Right kidney (tissue), 1 donor: ENCODE results near the gene RELL1.

Experiments
- DNase-seq: peaks from one replicate; pipeline ENCODE4 v3.0.0-alpha.2; 2016

The RELL1 gene

DNA sequence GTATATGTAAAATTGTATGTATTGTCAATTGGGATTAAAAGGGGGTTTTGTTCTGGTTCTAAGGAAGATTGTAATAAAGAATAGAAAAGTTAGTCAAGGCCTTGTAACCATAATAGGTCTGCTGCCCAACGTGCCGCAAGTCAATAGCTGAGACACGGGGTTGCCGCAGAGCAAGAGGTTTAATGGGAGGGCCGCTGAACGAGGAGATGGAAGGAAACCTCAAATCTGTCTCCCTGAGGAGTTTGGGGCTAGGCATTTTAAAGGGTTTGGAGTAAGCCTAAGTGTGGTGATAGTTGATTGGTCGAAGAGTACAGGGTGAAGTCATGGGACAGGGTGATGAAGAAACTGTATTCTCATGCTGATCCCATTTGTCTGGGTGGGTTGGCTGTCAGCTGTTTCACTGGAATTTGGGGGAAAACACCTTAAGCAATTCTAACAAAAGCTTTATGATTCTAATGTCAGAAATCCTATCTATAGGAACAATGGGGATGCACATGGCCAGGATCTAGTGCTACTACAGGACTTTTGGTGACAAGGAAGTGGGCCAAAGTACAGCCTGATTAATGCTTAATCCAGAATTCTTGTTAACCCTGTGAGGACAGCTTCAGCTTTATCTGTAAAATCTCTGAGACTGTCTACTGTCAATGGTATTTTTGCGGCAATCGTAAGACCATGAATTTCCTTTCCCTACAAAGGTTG lies 86.9 kb downstream of the RELL1 start:
- no peak for DNase-seq

DNA sequence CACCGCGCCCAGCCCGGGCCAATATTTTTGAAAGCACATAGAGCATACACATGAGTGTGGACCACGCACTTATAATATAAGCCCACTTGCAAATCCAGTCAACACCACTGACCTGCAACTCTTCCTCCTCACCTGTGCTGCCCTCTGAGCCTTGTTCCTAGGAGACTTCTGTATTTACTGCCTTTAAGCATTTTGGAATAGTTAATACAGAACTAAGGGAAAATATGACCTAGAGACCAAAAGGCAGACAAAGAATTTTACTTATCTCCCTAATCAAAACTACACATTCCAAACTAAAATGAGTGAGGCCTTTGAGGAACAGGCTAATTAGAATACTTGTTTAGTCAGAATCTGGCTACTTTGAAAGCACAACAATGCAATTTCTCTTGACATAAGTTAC lies 89.1 kb downstream of the RELL1 start:
- no peak for DNase-seq

DNA sequence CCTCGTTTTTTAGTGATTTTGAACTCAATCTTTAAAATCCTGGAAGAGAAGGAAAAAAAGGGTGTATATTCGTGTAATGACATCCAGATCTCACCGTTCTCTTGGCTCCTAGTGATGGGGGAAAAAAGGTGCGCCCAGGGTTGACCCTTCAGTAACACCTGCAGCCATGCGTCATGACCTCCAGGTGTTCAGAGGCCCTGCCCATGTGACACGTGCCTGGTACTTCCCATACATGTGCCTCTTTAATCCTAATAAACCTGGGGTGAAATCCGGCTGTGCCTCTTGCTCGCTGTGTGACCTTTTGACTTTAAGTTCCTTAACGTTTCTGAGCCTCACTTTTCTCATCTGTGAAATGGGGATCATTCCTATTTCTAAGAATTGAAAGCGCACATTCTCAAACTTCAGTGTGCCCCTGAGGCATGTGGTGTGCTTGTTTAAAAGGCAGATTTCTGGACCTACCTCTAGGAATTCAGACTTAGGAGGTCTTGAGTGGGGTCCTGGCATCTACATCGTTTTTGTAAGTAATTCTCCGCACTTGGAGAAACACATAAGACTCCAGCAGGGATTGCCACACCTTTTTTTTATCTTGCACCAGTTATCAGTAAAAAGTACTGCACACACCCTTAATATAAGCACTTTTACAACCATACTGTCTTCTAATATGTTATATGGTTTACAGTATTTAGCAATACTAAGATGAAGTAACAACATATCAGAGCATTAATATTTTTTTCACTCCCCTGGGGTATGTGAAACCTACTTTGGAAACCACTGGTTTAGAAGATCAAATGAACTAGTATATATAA lies 90.1 kb downstream of the RELL1 start:
- DNase-seq, result no peak

DNA sequence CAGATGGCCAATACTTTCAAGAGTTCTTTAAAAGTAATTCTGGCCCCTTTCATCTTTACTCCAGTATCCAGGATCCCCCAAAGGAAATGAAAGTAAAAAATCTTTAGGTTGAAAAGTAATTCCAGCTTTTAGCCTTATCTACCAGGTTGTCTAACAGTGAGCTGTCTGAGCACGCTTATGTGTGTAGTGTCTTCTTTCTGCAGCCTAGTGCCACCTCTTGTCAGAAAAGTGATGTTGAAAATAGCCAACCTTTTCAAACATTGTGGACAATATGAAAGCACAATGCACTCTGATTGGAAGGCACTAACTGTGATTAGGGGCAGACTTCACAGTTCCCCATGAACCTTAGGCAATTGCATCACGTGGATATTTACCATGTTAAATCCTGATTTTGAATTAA lies 92.1 kb downstream of the RELL1 start:
- no peak for DNase-seq

DNA sequence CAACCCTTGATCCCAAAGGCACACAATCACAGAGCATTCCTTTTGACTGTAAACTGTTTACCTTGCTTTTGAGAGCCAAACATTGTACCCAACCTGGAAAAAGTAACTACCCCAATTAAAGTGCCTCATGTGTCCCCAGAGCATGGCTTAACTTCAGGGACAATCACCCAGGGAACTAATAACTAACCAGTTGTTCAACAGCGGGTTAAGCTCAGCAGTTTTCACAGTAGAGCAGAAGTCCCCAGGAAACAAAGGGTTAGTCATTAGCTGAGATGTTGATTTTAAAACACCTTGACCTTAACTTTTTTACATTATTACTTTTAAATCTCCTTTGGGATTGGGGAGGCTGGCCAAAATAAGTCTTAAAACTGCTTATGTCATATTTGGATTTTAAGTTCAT lies 94.8 kb downstream of the RELL1 start:
- DNase-seq, result no peak

DNA sequence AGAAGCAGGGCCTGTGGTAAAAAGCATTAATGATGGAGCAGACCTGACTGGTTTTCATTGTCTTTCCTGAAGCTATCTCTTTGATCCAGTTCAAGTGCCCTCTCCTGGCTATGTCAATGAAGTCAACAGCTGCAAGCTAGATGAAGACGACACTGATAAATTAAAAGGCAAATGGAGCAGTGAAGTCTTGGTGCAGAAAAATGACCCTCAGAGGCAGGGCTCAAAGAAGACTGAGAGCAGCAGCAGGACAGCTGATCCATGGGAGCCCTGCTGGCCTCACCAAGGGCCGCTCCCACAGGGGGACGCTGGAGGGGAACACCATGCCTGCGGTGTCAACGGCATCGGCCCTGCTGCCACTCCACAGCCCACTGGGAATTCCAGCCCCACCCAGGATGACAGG lies 96.2 kb downstream of the RELL1 start:
- no peak for DNase-seq

DNA sequence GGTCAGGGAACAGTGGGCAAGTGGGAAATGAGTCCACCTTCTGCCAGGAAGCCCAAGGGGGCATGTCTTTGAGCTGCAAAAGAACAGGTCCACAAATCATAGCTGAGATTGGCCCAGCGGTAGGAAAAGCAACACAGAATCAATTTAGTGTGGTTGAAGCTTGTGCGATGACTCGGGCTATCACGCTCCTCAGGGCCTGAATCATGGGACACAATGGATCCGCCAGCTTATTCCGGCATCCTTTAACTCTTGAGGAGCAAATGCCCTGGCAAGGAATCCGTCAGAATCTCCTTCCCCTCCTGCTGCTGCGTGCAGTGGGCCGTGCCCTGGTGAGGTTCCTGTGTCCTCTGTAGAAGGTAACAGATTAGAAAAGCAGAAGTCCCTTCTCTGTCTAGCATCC lies 98.0 kb downstream of the RELL1 start:
- DNase-seq, result no peak

DNA sequence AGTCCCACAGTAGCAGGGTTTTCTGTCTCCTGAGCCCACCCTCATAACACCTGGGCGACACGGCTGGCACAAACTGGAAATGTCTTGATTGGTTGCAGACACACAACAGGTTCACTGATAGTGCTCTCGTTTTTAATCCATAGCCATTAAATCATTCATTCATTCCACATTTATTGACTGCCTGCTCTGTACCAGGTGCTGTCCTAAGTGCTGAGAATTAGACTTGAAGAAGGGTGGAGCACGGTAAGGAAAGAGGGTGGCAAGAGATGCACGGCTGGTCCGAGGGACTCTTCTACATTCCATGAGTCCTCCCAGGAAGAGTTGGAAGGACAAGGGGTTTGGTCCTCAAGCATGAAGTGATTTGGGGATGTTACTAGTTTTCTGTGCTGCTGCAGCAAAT lies 100.0 kb downstream of the RELL1 start:
- no peak for DNase-seq

DNA sequence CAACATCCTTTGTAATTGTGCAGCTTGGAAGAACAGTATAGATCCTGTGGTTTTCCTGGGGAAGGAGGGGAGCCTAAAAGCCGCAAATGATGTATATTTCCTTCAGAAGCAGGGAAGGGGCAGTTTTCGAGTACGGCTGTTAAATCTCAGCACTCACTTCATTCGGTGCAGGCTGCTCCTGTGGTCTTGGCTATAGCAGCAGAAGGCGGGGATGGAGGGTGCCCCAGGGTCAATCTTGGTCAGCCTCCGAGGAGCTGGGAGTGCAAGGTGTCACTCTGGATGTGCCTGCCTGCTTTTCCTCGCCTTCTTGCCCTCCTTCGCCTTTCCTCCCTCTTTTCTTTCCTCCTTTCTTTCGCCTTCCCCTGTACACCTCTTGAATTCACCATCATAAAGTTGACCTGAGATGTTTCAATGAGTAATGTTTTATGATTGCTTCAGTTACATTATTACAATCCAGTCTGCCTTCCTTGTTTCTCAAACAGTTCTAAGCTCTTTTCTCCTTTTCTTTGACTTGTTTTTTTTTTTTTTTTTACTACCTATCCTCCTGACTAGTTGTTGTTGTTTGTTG lies 101.6 kb downstream of the RELL1 start:
- no peak for DNase-seq

DNA sequence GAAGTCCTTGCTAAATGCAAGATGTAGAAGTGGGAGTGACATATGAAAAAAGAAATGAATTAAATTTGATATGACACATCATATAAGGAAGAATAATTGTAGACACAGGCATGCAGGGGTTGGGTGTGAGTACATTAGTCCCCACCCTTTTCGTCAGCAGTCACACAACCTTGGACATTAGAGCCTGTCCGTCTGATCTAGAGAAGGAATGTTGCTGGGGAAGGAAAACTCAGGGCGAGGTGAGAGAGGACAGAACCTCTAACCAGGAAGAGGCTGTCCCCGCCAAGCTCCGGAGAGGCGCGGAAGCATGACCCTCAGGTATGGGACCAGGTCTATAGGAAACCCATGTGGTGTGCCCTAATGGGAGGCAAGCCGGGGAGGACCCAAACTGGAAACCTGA lies 102.1 kb downstream of the RELL1 start:
- no peak for DNase-seq

DNA sequence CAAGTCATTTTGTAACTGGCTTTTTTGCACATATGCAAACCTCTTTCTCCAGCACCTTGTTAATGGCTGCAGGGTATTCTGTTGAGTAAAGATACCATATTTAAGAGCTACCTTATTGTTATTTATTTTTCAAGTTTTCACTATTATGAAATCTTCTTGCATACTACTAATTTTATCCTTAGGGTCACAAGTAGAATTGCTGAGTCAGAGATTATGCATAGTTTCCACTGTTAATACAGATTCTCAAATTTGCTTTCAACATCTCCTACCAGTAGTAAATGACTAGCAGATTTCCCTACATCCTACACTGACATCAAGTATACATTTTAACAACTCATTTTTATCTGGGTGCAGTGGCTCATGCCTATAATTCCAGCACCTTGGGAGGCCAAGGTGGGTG lies 112.6 kb downstream of the RELL1 start:
- no peak for DNase-seq

DNA sequence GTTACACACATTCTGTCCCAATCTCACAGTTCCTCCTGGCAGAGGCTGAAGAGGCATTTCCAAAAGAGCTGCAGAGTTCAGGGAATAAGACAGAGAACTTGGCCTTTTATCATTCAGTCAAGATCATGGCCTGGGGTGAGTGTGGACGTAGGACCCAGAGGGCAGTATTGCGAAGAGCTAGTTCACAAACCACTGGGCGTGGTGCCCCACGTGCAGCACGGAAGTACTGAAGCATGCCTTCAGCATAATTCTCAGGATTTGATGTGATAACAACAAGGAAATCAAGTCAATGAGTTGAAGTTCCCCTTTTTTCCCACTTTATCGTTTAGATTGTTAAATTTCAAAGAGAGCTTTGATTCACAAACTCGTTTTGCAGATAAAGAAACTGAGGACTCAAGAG lies 117.7 kb downstream of the RELL1 start:
- DNase-seq, result no peak

DNA sequence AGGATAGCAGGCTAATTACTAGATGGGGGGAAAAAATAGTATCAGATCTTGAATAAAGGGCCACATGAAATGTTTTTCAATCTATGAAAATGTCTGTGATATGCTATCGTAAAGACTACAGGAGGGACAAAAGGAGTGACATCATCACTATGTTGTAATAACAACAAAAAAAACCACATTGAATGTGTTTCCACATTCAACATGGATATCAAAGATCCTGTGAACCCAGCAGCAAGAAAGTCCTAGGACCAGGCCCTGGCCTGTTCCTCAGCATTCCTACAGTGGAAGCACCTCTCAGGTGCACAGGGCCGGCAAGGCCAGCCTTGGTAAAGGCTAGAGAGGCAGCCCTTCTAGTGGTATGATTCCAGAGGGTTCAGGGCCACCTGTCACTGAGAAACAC lies 118.3 kb downstream of the RELL1 start:
- DNase-seq, result no peak

DNA sequence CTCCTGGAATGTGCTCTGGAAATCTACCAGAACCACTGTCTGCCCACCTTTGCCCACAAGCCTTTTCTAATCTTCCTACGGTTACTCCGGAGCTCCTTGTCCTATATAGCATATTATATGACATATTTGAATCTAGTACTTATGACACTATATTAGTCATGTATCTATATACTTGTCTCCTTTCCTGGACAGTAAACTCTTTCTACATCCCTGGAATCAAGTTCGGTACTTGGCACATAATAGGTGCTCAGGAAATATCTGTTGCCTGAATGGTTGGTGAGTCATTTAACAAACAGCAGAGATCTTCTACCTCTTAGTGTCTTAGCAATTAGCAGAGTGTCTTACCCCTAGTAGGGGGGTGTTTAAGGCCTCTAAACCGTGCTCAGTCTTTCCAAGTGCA lies 123.6 kb downstream of the RELL1 start:
- DNase-seq, result no peak

DNA sequence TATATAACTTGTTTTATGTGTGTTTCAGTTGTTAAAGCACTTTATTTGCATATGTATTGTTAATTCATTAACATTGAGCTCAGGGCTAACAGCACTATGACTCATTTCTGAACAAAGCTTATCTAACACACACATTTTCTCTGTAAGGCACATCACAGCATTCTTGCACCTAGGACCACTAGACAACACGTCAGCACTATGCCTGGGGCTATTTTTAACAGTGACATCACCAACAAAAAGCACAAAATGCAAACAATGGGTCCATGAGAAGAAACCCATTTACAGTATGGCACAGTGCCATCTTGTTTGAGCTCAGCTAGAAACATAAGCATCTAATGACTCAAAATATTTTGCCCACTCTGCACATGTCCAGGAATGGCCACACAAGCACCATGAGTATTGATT lies 124.4 kb downstream of the RELL1 start:
- DNase-seq, result no peak

DNA sequence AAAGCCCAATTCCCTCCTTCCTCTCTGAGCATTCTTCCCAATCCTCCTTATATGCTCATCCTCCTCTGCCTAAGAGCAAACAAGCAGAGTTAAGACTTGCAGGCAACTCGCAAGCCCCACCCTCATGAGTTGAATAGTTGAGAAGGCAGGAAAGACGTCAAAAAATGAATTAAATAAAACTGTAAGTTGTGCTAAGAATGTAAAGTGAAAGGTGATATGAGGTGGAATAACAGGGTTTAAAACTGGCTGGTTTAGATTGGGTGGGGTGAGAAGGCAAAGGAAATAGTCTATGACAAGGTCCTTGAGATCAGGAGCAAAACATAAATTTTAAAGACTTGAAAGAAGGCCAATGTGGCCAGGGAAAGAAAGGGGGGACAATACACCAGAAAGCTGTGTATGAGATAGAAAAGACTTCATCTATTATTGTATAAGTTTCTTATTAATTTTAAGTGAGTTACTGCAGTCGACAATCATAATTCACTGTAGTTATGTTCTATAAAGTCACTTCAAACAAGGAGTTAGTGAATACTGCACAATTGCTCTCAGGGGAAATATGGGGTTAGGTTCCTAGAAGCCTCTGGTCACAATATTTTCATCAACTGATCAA lies 124.9 kb downstream of the RELL1 start:
- no peak for DNase-seq
